ENCODE measurements around the gene DHRSX.
A peak's percentile ranks its signal among the peaks of the same experiment; 100 is the strongest.
"Not testable (repeated sequence)": the region's sequence is repeated elsewhere in the genome, so short reads cannot be mapped to it uniquely, and the experiment has no call there.

The DHRSX gene, protein sequence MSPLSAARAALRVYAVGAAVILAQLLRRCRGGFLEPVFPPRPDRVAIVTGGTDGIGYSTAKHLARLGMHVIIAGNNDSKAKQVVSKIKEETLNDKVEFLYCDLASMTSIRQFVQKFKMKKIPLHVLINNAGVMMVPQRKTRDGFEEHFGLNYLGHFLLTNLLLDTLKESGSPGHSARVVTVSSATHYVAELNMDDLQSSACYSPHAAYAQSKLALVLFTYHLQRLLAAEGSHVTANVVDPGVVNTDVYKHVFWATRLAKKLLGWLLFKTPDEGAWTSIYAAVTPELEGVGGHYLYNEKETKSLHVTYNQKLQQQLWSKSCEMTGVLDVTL

DNA sequence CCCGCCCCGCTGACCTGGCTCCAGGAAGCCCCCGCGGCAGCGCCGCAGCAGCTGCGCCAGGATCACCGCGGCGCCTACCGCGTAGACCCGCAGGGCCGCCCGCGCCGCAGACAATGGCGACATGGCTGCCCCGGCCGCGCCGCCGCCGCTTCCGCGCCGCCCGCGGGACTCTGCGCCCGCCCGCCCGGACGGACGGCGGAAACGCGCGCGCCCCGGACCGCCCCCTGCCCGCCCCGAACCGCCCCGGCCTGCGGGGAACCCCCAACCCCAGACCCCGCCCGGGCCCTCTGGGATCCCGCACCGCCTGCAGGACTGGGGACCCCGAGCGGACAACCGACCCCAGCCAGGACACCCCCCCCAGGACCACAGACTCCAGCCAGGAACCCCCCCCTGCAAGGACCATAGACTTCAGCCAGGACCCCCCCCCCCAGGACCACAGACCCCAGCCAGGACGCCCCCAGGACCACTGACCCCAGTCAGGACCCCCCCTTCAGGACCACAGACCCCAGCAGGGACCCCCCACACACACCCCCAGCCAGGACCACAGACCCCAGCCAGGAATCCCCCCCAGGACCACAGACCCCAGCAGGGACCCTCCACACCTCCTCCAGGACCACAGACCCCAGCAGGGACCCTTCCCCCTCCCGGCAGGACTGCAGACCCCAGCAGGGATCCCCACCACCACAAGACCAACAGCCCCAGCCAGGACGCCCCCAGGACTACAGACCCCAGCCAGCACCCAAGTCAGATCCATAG lies at the start of gene DHRSX, which contains the start of gene ZBED1:
TSS of gene DHRSX (minus strand) at position 174 of the 756 bp plus-strand sequence. CDS start at position 123, 51 bp downstream.
TSS of gene ZBED1 (minus strand) at position 174 of the 756 bp plus-strand sequence. CDS start 10,257 bp downstream, outside the sequence.
- DNase-seq (ENCODE audit: low read depth) = peak; percentile 49

DNA sequence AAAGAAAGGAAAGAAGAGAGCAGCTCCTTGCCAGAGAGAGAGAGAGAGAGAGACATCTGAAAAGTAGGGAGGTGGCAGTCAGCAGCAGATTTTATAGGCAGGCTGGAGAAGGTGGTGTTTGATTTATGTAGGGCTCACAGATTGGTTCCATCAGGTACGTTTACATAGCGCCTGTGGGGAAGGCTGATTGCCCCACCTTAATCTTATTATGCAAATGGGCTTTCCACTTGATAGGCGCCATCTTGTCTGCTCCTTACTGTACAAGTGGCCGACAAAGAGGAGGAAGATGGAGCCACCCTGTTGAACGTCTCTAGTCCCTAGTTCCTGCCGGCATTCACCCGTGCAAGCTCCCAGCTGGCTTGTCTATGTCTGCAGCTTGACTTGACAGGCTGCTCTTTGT lies 49.1 kb upstream of the DHRSX start:
- DNase-seq (ENCODE audit: low read depth) = no peak

DNA sequence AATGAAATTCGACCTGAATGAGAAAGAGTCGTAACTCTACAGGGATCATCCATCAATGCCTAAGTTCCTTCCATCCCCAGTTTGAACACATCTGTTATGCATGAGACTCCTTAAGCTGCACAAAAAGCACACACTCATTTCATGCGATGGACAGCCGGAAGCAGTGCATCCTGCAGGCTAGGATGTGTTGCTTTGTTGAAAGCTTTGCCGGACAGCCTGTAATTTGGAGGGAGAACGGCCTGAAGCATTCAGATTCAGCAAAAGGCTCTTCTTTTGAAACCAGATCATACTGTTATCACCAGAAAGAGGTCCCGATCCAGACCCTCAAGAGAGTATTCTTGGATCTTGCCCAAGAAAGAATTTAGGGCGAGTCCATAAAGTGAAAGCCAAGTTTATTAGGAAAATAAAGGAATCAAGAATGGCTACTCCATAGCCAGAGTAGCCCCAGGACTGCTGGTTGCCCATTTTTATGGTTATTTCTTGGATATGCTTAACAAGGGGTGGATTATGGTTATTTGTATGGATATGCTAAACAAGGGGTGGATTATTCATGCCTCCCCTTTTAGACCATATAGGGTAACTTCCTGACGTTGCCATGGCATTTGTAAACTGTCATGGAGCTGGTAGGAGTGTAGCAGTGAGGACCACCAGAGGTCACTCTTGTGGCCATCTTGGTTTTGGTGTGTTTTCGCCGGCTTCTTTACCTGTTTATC lies 48.1 kb upstream of the DHRSX start:
- no peak for DNase-seq (ENCODE audit: low read depth)

DNA sequence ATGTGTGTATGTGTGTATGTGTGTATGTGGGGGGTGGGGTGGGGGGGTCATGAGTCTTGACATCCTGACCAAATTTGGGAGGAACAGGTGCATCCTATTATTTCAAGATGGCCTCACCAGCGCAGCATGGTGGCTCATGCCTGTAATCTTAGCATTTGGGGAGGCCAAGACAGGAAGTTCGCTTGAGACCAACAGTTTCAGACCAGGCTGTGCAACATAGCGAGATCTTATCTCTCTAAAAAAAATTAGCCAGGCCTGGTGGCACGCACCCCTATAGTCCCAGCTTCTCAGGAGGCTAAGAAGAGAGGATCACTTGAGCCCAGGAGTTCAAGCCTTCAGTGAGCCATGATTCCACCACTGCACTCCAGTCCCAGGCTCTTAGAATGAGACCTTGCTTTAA lies 47.0 kb upstream of the DHRSX start:
- DNase-seq (ENCODE audit: low read depth) = no peak

DNA sequence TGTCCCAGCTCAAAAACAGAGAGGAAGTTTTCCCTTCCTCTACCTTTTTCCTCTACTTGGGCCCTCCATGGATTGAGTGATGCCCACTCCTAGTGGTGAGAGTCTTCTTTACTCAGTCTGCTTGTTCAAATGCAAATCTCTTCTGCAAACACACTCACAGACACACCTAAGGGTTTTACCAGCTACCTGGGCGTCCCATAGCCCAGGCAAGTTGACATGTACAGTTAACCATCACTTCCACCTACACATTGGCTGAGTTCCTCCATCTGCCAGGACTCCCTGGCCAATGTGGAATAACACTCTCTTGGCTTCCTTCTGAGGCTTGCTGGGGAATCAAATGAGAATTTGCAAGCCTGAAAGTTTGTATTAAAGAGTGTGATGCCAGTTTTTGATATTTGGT lies 45.7 kb upstream of the DHRSX start:
- no peak for DNase-seq (ENCODE audit: low read depth)

DNA sequence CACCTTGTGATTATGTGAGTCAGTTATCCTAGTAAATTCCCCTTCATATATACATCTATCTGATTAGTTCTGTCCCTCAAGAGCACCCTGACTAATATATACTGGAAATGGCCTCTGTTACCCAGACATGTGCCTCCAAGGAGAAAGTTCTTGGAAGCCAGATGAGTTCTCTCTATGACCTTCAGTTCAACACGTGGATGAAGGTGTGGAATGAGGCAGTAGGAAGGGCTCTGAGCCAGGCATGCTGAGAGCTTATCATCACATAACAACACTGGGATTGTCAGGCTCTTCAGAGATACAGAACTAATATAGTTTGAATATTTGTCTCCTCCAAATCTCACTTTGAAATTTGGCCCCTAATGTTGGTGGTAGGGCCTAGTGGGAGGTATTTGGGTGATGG lies 44.4 kb upstream of the DHRSX start:
- no peak for DNase-seq (ENCODE audit: low read depth)

DNA sequence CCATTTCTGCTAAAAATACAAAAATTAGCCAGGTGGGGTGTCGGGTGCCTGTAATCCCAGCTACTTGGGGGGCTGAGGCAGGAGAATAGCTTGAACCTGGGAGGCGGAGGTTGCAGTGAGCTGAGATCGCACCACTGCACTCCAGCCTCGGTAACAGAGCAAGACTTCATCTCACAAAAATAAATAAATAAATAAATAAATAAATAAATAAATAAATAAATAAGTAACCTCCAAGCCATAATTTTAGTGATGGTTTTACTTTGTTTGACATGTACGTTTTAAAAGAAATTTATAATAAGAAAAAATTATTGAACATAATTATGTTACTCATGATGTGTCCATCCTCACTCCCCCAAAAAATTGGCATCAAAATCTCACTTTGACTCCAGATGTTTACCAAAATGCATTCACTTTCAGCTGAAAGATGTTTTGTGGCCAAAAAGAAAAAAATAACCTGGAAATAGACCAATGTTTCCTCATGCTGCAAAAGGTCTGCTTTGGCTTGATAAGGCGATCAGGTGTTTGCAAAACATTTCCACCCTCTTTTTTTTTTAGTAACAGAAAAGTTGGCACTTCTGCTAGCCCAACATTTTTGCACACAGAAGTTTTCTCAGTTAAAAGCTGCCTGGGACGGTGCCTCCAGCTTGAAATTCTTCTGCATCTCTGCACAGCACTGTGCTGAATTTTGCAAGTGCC lies 42.2 kb upstream of the DHRSX start:
- DNase-seq (ENCODE audit: low read depth) = no peak

DNA sequence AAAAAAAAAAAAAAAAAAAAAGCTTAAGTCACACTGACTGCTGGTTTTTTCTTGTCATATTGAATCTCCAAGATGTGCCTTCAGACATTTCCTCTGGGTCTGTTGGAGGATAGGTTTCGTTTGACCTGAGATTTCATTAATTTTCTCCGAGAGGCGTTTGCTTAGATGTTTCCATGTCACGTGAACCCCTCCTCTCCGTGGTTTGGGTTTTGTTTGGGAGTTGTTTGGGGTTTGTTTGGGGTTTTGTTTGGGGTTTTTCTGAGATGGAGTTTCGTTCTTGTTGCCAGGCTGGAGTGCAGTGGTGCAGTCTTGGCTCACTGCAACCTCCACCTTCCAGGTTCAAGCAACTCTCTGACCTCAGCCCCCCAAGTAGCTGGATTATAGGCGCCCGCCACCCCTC lies 40.8 kb upstream of the DHRSX start:
- DNase-seq (ENCODE audit: low read depth) = no peak

DNA sequence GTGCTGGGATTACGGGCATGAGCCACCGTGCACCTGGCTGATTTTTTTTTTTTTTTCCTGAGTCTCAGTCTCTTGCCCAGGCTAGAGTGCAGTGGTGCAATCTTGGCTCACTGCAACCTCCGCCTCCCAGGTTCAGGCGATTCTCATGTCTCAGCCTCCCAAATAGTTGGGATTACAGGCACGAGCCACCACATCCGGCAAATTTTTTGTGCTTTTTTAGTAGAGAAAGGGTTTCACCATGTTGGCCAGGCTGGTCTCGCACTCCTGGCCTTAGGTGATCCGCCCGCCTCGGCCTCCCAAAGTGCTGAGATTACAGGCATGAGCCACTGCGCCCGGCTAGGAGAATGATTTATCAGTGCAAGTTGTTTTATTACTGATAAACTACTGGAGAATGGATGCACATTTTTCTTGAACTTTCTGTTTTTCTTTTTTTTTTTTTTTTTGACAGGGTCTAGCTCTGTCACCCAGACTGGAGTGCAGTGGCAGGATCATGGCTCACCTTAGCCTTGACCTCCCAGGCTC lies 39.7 kb upstream of the DHRSX start:
- DNase-seq (ENCODE audit: low read depth) = no peak

DNA sequence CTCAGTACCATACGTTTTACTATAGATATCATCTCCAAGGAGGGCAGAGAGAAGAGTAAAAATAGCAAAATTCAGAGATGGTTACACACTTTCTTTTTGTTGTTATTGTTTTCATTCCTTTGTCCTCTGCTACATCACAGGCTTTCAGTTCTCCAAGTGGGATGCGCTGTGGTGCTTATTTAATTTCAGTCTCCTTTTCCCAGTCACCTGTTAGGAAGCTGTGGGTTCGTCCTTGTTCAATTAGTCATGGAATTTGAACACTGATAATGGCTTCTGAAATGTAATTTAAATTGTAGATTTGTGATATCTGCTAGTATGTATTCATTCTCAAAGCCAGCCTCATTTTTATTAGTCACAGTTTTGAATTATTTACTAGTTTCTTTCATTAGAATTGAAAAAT lies 38.8 kb upstream of the DHRSX start:
- no peak for DNase-seq (ENCODE audit: low read depth)

DNA sequence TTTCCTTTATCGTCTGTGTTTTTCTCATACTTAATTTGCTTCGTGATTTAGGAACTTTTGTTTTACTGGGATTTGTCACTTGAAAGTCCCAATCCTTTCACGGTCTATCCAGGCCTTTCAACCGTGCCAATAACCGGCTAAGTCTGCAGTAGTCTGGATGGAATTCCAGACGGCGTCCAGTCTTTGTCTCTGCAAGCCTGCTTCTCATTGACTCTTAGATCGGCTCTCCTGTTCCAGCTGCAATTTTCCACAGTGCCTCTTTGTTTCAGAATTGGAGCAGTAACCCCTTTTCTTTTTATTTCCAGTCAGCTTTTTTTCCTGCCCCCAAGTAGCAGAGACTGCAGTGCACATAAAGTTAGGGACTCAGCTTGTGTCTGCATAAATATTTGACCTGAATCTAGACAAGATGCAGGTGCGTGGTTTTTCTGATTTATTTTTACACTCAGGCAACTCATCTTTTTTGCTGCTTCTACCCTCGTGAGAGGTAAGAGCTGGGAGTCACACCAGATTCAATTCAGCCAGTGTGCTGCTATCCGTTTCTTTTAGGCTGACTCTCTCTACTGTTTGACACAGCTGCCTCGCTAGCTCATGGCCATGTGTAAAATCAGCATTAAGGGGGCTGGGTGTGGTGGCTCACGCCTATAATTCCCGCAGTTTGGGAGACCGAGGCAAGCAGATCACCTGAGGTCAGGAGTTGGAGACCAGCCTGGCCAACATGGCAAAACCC lies 37.4 kb upstream of the DHRSX start:
- no peak for DNase-seq (ENCODE audit: low read depth)

DNA sequence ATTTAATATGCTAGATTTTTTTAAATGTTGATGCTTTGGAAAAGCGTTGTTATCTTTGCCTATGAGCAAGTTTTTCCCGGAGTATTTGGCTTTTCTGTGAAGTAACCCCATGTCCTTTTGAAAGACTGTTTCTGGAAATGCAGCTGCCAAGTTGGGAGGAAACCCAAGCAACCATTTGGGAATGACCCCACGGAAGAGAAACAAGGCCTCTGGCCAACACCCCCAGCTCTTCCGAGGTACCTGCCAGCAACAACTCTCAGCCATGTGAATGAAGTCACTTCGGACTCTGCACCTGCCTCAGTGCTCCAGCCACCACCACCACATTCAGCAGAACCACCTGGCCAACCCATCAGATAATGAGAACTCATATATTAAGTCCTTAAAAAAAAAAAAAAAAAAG lies 36.2 kb upstream of the DHRSX start:
- DNase-seq (ENCODE audit: low read depth) = no peak

DNA sequence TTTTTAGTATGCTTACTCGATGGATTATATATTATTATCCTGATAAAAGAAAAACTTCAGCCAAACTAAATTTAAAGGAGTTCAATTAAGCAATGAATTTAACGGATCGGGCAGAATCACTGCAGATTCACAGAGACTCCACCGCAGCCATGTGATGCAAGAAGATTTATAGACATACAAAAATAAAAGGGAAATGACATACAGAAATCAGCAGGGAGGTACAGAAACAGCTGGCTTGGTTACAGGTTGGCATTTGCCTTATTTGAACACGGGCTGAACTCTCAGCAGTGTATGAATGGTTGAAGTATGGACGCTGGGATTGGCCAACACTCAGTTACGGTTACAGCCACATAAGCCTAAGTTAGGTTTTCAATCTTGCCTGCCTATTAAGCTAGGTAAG lies 35.4 kb upstream of the DHRSX start:
- no peak for DNase-seq (ENCODE audit: low read depth)

DNA sequence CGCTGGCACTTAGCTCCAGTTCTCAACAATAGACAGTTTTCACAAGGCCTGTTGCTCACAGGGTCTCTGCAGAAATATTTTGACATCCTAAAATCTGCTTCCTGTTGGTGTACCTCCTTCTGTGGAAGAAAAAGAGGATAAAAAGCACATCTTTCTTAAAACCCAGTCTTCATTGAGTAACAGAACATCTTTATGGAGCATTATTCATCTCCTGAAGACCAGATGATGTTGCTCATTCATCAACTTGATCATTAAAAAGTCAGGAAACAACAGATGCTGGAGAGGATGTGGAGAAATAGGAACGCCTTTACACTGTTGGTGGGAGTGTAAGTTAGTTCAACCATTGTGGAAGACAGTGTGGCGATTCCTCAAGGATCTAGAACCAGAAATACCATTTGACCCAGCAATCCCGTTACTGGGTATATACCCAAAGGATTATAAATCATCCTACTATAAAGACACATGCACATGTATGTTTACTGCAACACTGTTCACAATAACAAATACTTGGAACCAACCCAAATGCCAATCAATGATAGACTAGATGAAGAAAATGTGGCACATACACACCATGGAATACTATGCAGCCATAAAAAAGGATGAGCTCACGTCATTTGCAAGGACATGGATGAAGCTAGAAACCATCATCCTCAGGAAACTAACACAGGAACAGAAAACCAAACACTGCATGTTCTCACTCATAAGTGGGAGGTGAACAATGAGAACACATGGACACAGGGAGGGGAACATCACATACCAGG lies 33.7 kb upstream of the DHRSX start:
- DNase-seq (ENCODE audit: low read depth) = not testable (repeated sequence)

DNA sequence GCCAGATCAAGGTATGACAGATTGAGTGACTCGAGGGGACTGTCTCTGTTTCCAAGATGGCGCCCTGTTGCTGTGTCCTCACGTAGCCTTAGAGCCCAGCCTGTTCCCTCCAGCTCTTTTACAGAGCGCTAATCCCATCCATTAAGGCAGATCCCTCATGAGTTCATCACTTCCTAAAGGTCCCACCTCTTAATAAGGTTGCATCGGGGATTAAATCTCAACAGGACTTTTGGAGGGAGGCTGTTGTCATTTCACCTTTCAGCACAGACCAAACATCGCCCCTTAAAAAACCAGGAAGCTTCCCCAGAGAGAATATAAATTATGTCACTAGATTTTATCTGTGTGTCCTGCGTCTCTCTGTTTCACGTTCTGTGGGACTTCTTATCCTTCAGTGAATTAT lies 32.6 kb upstream of the DHRSX start:
- DNase-seq (ENCODE audit: low read depth) = no peak

DNA sequence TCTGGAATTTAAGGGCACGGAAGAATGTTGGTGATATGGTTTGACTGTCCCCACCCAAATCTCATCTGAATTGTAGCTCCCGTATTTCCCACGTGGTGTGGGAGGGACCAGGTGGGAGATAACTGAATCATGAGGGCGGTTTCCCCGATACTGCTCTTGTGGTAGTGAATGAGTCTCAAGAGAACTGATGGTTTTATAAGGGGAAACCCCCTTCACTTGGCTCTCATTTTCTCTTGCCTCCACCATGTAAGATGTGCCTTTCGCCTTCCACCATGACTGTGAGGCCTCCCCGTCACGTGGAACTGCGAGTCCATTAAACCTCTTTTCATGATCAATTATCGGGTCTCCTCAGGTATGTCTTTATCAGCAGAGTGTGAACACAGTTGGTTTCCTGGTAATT lies 25.6 kb upstream of the DHRSX start:
- no peak for DNase-seq (ENCODE audit: low read depth)

DNA sequence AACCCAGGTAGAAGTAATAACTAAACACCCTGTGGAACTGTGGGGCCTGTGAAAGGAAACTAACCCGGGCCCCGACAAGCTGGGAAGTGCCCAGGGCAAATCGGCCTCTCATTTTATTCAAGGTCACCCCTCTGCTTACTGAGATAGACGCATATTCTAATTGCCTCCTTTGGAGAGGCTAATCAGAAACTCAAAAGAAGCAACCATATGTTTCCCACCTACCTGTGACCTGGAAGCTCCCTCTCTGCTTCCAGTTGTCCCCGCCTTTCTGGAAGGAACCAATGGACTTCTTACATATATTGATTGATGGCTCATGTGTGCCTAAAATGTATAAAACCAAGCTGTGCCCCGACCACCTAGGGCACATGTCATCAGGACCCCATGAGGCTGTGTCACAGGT lies 23.1 kb upstream of the DHRSX start:
- DNase-seq (ENCODE audit: low read depth) = no peak

DNA sequence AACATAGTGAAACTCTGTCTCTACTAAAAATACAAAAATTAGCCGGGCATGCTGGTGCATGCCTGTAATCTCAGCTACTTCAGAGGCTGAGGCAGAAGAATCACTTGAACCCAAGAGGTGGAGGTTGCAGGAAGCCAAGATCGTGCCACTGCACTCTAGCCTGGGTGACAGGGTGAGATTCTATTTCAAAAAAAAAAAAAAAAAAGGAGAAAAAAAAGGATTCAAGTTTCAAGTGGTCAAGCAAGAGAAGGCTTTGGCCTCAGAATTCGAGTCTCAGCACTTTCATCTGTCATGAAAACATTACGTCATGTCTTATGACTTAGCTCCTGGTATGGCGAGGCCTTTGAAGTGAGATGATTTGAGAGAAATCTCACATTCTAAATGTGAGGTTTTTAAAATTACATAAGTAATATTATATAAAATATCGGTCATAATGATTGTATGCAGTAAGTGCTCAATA lies 21.2 kb upstream of the DHRSX start:
- DNase-seq (ENCODE audit: low read depth) = no peak

DNA sequence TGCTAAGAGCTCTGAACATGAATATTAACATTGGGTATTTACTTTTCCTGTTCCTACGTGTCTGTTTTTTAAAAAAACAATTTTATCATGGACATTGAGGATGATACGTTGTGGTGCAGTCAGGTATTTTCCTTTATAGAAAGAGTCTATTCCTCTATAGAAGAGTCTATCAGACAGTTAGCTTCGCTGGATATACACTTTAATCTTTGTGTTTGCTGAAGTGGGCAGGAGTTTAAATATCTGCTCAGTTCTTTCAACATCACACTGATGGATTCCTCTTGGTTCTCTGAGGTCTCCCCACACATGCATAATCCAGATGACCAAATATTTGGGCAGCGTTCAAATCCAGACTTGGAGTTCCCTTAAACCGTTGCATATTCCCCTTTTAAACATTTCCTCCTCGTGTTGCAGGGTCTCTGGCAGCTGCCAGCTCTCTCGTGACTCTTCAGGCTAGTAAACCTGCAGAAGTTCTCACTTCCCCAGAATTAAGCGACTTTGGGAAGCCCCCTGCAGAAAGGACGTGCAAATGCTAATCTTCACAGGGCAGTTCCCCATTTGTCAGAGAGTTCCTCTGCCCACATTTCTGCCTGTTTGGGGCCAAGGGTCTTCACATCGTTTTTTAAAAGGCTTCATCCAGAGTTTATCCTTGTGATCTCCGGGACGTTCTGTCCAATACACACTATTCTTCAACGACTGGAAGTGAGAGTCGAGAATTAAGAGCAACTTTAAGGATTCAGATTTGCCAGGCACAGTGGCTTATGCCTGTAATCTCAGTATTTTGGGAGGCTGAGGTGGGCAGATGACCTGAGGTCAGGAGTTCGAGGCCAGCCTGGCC lies 20.5 kb upstream of the DHRSX start:
- DNase-seq (ENCODE audit: low read depth) = no peak

DNA sequence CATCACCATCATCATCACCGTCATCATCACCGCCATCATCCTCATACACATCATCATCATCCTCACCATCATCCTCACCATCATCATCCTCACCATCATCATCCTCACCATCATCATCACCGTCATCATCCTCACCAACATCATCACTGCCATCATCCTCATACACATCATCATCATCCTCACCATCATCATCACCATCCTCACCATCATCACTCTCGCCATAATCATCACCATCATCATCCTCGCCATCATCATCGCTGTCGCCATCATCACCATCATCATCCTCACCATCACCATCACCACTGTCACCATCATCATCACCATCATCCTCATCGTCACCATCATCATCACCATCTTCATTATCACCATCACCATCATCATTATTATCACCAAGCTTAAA lies 19.8 kb upstream of the DHRSX start:
- no peak for DNase-seq (ENCODE audit: low read depth)
